ENCODE measurements around the gene THAP11.
"Not testable (repeated sequence)": the region's sequence is repeated elsewhere in the genome, so short reads cannot be mapped to it uniquely, and the experiment has no call there.

The THAP11 gene

GRCh38 chr16:67861877-67862276 is 19.8 kb downstream of the THAP11 start:
- DNase-seq: no peak

GRCh38 chr16:67862623-67863583 is 20.8 kb downstream of the THAP11 start:
- DNase-seq: peak in 5 of 56 donors; percentile 7 to 24 (median 17)

DNA sequence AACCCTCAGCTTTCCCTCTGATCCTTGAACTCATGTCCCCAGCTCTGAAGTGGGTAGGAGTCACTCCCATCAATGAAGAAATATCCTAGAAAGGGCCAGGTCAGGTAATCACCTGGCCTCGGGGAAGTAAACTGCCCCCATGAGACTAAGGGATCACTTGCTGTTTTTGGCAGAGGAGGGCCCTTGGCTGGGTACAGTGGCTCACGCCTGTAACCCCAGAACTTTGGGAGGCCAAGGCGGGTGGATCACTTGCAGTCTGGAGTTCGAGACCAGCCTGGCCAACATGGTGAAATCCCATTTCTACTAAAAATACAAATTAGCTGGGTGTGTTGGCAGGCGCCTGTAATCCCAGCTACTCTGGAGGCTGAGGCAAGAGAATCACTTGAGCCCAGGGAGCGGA is 21.9 kb downstream of the THAP11 start:
- not testable (repeated sequence) for DNase-seq

GRCh38 chr16:67864594-67864993 is 22.5 kb downstream of the THAP11 start:
- no peak for DNase-seq

GRCh38 chr16:67865318-67865717 is 23.2 kb downstream of the THAP11 start:
- DNase-seq: peak in 1 of 56 donors; percentile 3

DNA sequence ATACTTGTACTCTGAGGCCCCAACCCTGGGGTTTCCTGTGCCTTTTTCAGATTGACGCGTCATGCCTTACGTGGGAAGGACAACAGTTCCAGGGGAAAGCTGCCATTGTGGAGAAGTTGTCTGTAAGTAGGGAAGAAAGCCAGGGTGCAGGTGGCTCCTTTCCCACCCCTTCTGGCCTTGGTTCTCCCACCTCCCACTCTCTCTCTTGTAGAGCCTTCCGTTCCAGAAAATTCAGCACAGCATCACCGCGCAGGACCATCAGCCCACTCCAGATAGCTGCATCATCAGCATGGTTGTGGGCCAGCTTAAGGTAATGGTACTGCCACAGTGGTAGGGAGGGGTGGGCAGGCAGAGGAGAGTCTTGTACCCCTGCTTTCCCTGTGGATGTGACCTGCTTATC is 26.2 kb downstream of the THAP11 start:
- DNase-seq: no peak

DNA sequence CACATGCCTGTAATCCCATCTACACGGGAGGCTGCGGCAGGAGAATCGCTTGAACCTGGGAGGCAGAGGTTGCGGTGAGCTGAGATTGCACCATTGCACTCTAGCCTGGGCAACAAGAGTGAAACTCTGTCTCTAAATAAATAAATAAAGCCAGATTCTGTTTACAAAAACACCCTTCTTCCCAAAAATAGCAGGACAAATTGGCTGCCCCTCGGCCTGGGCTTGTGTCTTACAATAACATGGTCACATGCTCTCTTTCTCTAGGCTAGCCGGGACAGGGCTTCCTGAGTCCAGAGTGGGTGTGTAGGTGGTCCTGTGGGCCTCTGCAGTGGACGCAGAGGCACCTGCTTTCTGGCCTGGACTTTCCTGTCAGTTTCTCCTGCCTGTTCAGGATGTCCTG is 27.5 kb downstream of the THAP11 start:
- no peak for DNase-seq

GRCh38 chr16:67871256-67871655 is 29.1 kb downstream of the THAP11 start:
- no peak for DNase-seq

GRCh38 chr16:67872131-67872630 is 30.1 kb downstream of the THAP11 start:
- DNase-seq: no peak

DNA sequence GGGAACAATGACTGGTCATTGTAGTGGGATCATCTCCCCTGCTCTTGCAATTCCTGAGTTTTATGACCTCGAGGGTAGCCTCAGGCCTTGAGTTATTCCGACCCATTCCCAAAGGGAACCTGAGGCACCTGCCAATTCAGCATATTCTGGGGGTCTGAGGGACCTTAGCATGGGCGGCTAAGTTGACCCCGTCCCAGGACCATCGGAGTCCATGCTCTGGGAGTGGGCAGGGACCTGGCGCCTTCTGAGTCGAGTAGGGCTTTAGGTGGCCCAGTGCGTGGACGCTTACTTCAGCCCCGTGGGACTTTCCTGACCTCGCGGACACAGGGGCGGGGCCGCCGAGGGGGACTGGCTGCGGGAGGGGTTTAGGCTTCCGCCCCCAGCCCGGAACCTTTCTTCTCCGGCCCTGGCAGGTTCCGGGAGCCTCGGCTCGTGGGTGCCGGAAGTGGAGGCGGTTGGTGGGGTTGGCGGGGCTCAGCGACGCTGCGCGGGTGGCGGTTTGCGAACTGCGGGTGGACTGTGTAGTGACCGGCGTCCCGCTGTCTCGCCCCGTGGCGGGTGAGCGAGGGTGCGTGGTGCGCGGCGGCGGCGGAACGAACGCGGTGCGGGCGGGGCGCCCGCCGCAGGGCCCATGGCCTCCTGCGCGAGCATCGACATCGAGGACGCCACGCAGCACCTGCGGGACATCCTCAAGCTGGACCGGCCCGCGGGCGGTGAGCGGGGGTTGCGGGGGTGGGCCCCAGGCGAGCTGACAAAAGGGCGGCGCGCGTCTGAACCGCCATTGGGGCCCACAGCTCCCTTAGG is 30.7 kb downstream of the THAP11 start, which contains the start of gene EDC4:
Gene EDC4, plus strand, starts transcription at position 422 of the 804 bp plus-strand sequence. Its CDS starts 210 bp downstream, at position 632.
- peak in 53 of 56 donors; percentile 20 to 87 (median 64) for DNase-seq

GRCh38 chr16:67873435-67874370 is 31.6 kb downstream of the THAP11 start:
- peak in 1 of 56 donors; percentile 39 for DNase-seq

- DNase-seq: no peak
Measured at GRCh38 chr16:67874372-67874771, 32.3 kb downstream of the THAP11 start.

GRCh38 chr16:67877064-67877463 is 34.9 kb downstream of the THAP11 start:
- DNase-seq: no peak

DNA sequence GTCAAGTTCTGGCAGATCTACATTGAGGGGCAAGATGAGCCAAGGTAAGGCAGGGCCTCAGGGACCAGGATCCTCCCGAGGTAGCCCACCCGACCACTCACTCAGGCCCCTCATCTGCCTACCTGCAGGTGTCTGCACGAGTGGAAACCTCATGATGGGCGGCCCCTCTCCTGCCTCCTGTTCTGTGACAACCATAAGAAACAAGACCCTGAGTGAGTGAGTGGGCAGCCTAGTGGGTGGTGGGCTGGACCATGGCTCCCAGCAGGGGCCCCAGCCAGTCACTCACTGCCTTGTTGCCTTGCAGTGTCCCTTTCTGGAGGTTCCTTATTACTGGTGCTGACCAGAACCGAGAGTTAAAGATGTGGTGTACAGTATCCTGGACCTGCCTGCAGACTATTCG is 36.1 kb downstream of the THAP11 start:
- no peak for DNase-seq

GRCh38 chr16:67878846-67879245 is 36.7 kb downstream of the THAP11 start:
- DNase-seq: no peak

DNA sequence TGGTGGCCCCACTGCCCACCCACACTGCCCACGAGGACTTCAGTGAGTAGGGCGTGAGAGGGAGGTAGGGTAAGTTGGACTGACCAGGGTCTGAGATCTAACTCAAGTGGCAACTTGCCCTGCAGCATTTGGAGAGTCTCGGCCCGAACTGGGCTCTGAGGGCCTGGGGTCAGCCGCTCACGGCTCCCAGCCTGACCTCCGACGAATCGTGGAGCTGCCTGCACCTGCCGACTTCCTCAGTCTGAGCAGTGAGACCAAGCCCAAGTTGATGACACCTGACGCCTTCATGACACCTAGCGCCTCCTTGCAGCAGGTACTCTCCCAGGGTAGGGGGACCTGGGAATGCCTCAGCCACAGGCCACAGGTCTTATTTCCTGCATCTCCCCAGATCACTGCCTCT is 37.3 kb downstream of the THAP11 start:
- DNase-seq: no peak

DNA sequence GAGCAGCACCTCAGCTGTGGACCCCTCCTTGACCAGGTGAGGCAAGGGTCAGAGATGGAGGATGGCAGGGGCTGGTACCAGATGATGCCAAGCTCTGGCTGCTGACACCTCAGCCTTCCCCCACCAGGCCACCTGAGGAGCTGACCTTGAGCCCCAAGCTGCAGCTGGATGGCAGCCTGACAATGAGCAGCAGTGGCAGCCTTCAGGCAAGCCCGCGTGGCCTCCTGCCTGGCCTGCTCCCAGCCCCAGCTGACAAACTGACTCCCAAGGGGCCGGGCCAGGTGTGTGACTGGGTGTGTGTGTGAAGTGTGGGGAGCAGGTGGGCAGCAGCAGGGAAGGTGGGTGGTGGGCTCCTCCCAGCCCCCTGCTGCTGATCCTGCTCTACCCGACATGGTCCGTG is 37.8 kb downstream of the THAP11 start:
- no peak for DNase-seq

DNA sequence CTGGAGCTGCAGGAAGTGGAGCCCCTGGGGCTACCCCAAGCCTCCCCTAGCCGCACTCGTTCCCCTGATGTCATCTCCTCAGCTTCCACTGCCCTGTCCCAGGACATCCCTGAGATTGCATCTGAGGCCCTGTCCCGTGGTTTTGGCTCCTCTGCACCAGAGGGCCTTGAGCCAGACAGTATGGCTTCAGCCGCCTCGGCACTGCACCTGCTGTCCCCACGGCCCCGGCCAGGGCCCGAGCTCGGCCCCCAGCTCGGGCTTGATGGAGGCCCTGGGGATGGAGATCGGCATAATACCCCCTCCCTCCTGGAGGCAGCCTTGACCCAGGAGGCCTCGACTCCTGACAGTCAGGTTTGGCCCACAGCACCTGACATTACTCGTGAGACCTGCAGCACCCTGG is 38.5 kb downstream of the THAP11 start:
- DNase-seq: no peak

DNA sequence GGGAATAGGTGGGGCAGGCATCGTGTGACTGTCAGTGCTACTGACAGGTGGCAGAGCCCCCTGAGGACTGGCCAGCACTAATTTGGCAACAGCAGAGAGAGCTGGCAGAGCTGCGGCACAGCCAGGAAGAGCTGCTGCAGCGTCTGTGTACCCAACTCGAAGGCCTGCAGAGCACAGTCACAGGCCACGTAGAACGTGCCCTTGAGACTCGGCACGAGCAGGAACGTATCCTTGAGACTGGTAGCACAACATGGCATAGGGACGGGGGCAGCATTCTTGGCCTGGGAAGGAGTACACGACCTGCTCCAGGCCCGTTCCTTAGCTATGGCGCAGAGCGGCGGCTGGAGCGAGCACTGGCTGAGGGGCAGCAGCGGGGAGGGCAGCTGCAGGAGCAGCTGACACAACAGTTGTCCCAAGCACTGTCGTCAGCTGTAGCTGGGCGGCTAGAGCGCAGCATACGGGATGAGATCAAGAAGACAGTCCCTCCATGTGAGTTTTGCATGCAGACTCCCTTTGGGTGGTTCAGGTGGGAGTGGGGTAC is 39.6 kb downstream of the THAP11 start:
- DNase-seq: peak in 45 of 56 donors; percentile 13 to 76 (median 50)

All from nucleus accumbens (tissue), 56 donors.